ENCODE data around the gene VIPAS39. TPM values are rescaled to one million over a fixed set of nuclear protein-coding genes. Genes with fewer than 3 reads are reported as not detected.

VIPAS39 gene
- total and polyA plus RNA-seq, 12 donors, result 8.0 to 18.7 (median 13.7) TPM

GRCh38 chr14:77478029-77478428, 20.6 kb upstream of the VIPAS39 start:
- no peak for ATAC-seq
- Histone ChIP-seq H3K4me1 (no peaks in the 10 kb centered on the region), H3K9me3 (no peaks in the 10 kb centered on the region), H3K27ac (no peak overlapping the region), H3K36me3 (no peaks in the 10 kb centered on the region), H3K4me3 (no peak overlapping the region), H3K27me3 (peaks cover 0 to 13% (median 0%) of the 10 kb centered on the region in 7 donors)
- DNase-seq, result no peak
- intact Hi-C loops (cut with DNase I), result loop anchor here in 1 of 10 donors (10.0 kb wide), 1 partner anchor 77 kb away; no protein-coding TSS in a partner anchor
- 88 to 89% methylated on average over 5 of the region's 5 CpGs for WGBS, 2 donors
- no peak for TF ChIP-seq CTCF (IDR thresholded peaks at IDR 0.05)

- Histone ChIP-seq H3K4me3 (no peak overlapping the region), H3K36me3 (no peaks in the 10 kb centered on the region), H3K4me1 (no peaks in the 10 kb centered on the region), H3K9me3 (no peaks in the 10 kb centered on the region), H3K27ac (no peak overlapping the region), H3K27me3 (peaks cover 0 to 13% (median 0%) of the 10 kb centered on the region in 7 donors)
- 80 to 81% methylated on average over 35 of the region's 35 CpGs for WGBS, 2 donors
- DNase-seq (no peak), ATAC-seq (peak in 2 of 8 donors; percentile 21 to 28)
- no peak for TF ChIP-seq CTCF (IDR thresholded peaks at IDR 0.05)
- intact Hi-C loops (cut with DNase I), result loop anchor here in 1 of 10 donors (10.0 kb wide), 1 partner anchor 79 kb away; no protein-coding TSS in a partner anchor
Measured at GRCh38 chr14:77475432-77476115, 18.2 kb upstream of the VIPAS39 start.

GRCh38 chr14:77474479-77475177, 17.2 kb upstream of the VIPAS39 start:
- whole genome bisulfite sequencing, 2 donors, result 61 to 64% methylated on average over 9 of the region's 9 CpGs
- peak in 1 of 2 donors; percentile 20 for DNase-seq
- intact Hi-C loops (cut with DNase I), result loop anchor here in 1 of 10 donors (10.0 kb wide), 1 partner anchor 80 kb away; no protein-coding TSS in a partner anchor
- Histone ChIP-seq H3K27me3 (peaks cover 0 to 13% (median 0%) of the 10 kb centered on the region in 7 donors), H3K36me3 (peaks cover 0 to 8% (median 4%) of the 10 kb centered on the region in 9 donors), H3K4me3 (no peak overlapping the region), H3K27ac (no peak overlapping the region), H3K4me1 (no peaks in the 10 kb centered on the region), H3K9me3 (no peaks in the 10 kb centered on the region)
- TF ChIP-seq CTCF (IDR thresholded peaks at IDR 0.05), result no peak
- peak in 2 of 8 donors; percentile 23 to 31 for ATAC-seq

GRCh38 chr14:77473921-77474320, 16.5 kb upstream of the VIPAS39 start:
- DNase-seq (no peak), ATAC-seq (no peak)
- TF ChIP-seq CTCF (IDR thresholded peaks at IDR 0.05), result no peak
- intact Hi-C loops (cut with DNase I), result loop anchor here in 1 of 10 donors (10.0 kb wide), 1 partner anchor 81 kb away; no protein-coding TSS in a partner anchor
- WGBS, 2 donors, result 67 to 68% methylated on average over 5 of the region's 5 CpGs
- Histone ChIP-seq H3K4me3 (no peak overlapping the region), H3K9me3 (no peaks in the 10 kb centered on the region), H3K4me1 (no peaks in the 10 kb centered on the region), H3K27me3 (peaks cover 0 to 13% (median 0%) of the 10 kb centered on the region in 7 donors), H3K27ac (no peak overlapping the region), H3K36me3 (peaks cover 0 to 15% (median 11%) of the 10 kb centered on the region in 9 donors)

All from heart right ventricle (tissue), 16 donors.